ENCODE results near the gene RPH3AL. TPM values are rescaled to one million over a fixed set of nuclear protein-coding genes. Genes with fewer than 3 reads are reported as not detected.
"Not testable (repeated sequence)": the region's sequence is repeated elsewhere in the genome, so short reads cannot be mapped to it uniquely, and the experiment has no call there.

RPH3AL gene
- polyA plus RNA-seq, 4 donors, result 3.1 to 24.7 (median 18.1) TPM

DNA sequence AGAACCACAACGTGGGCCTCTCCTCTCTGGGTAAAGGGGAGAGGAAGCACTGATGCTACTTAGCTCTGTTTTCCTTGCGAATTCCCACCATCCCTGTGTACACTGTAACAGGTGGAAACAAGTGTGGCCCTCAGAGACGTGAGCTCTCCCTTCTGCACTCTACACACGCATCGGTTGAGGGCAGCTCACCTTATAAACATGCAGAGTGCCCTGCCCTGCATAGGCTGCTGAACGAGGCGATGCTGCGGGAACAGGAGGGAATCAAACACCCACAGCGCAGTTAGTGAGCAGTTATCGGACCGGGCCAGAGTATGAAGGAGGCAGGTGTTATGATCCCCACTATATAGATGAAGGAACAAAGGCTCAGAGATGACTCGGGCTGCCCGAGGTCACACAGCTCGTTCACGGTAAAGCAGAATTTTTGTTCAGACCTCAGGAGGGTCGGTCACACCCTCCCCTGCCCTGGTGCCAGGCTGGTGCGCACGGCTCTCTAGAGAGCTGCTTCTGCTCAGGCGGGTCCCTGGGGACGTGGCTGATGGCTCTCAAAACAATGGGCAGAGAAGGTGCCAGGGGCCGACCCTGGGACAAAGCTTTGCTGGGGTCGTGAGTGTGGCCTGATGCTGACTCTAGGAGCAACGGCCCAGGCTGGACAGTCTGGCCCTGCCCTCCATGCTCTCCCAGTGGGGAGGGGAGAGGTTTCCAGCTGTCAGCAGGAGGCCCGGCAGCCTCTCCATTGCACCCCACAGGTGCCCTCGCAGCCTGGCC, 68.5 kb downstream of the RPH3AL start:
- no peak for DNase-seq (ENCODE audit: low read depth in 4 of 4, low spot score in 3 of 4)

DNA sequence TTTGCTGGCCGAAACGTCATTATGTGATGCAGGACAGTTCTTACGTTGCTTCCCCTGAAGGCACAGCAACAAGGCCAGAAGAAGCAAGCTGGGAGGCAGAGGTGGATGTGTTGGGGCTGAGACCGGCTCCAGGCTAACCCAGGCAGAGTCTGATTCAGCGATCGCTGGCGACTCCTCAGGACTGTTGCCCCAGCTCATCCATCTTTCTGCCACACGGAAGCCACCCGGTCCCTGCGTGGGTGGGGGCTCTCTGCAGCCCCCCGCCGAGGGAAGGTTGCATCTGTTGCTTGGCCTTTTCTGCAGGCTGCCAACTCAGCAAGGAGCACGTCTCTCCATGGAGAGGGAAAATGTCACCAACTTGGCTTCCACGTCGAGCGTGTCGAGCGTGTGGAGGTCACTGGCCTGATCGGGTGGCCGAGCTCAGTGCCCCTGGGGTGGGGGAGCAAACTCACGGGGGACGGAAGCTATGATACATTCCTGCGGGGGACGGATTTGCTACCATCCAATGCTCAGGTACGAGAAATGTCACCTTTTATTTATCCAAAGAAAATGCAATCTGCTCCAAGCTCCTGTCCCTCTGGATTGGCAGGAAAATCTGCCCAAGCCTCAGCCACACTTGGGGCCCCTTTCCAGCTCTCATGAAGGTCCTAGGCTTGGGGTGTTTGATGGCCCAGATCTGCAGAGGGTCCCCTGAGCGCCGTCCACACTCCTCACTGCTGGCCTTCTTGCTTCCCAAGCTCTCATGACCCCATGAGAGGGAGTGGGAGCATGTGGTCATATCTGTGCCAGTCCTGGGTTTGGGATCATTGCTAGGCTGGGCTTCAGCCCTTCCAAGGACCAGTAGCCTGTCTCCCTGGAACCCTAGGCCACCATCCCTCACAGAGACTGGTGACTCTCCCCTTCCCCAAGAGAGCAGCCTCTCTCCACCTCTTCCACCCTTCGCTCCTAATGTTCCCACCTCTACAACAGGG, 69.4 kb downstream of the RPH3AL start:
- no peak for DNase-seq (ENCODE audit: low read depth in 4 of 4, low spot score in 3 of 4)

- DNase-seq (ENCODE audit: low read depth in 4 of 4, low spot score in 3 of 4), result no peak
These were observed 70.4 kb downstream of the RPH3AL start for GRCh38 chr17:282000-282911.

DNA sequence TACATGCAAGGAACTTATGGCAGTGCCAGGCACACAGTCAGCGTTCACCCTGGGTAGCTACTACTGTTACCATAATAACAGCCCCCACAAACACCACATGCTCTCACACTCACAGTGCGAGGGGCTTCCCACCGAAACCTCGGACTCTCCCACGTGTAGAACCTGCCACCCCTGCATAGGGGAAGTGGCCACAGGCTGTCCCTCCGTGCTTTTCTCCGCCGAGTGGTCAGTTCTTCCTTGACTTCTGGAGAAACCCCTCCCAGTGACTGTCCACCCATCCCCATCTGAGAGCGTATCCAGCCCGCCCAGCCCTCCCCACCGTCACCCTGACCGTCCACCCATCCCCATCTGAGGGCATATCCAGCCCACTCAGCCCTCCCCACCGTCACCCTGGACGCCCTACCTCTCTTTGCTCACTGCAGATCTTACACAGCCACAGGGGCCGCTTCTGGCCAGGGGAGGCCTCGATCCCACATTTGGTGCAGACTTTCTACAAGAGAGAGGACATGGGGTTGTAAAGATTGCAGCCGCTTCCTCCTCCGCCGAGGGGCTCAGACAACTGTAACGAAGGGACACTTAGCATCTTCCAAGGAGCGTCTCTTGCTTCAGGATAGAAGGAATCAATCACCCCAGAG, 71.1 kb downstream of the RPH3AL start:
- DNase-seq (ENCODE audit: low read depth in 4 of 4, low spot score in 3 of 4), result no peak

DNA sequence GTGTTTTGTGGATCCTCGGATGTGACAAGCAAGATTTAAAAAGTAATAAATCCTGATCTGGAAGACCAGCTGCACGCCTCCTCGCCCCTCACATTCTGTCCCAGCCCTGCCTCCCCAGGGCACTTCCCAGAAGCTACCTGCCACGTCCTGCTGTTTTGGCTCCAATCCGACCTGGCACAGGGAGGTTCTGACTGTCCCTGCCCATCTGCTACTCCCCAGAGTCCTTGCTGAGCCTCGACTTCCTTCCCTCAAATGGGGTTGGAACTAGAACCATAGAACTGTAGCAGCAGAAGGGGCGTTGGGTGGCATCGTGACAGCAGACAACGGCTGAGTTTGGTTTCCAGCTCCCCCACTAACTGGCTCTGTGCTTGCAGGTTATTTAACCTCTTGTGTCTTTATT, 71.7 kb downstream of the RPH3AL start:
- DNase-seq (ENCODE audit: low read depth in 4 of 4, low spot score in 3 of 4), result no peak

DNA sequence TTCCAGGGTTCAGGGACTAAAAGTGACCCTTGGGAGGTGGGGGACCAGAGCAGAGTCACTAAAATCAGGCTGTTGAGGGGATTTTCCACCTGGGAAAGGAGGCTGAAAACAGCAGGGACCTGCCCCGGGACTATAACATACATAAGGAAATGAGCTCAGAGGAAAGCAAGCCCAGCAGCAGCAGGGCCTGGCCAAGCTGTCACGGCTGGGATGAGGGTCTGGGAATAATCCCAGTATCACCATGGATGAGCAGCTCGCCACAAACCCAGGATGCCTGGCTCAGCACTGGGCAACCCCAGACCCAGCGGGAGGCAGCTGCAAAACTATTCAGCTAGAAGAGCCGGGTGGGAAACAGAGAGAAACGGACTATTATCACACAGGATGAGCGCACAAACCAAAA, 72.4 kb downstream of the RPH3AL start:
- no peak for DNase-seq (ENCODE audit: low read depth in 4 of 4, low spot score in 3 of 4)

GRCh38 chr17:279776-280175, 72.8 kb downstream of the RPH3AL start:
- DNase-seq (ENCODE audit: low read depth in 4 of 4, low spot score in 3 of 4), result no peak

DNA sequence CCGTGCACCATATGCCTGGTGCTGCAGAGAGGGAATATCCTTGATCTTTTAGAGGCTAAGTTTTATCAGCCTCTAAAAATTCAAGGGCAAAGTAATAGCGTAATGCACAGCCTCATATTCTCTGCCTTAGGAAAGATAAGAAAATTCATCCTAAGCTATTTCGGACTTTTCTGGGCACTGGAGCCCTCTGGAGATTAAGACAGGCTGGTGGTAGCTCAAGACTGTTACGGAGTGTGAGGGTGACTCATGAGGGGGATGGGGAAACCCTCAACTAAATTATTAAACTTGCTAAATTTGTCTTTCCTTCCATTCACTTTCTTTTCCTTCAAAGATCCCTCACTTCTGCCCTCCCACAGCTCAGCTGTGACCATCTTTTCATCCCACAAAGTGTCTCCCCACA, 73.3 kb downstream of the RPH3AL start:
- DNase-seq (ENCODE audit: low read depth in 4 of 4, low spot score in 3 of 4), result no peak

DNA sequence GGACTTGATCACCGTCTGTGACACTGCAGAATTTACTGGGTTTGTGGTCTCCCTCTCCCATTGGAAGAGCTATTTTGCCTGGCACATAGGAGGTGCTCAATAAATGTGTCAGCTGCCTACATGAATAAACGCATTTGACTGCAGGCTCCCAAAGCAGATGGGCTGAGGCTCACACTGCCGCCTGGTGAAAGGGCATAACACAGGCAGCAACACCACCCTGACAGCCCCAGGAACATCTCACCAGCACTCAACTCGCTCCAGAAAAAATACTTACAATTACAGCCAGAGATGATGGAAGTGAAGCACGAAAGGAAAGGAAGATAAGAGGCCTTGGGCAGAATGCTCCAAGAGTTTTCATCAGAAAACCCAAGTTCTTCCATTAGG, 73.9 kb downstream of the RPH3AL start:
- DNase-seq (ENCODE audit: low read depth in 4 of 4, low spot score in 3 of 4), result no peak

- no peak for DNase-seq (ENCODE audit: low read depth in 4 of 4, low spot score in 3 of 4)
These were observed 74.4 kb downstream of the RPH3AL start for GRCh38 chr17:278055-278675.

GRCh38 chr17:274902-275301, 77.7 kb downstream of the RPH3AL start:
- DNase-seq (ENCODE audit: low read depth in 4 of 4, low spot score in 3 of 4), result no peak

GRCh38 chr17:273981-274832, 78.4 kb downstream of the RPH3AL start:
- no peak for DNase-seq (ENCODE audit: low read depth in 4 of 4, low spot score in 3 of 4)

DNA sequence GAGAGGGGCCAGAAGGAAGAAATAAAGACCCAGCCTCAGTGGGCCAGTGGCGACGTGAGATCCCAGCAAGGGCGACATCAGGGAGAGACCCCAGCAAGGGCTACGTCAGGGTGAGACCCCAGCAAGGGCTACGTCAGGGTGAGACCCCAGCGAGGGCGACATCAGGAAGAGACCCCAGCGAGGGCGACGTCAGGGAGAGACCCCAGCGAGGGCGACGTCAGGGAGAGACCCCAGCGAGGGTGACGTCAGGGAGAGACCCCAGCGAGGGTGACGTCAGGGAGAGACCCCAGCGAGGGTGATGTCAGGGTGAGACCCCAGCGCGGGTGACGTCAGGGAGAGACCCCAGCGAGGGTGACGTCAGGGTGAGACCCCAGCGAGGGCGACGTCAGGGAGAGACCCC, 79.8 kb downstream of the RPH3AL start:
- DNase-seq (ENCODE audit: low read depth in 4 of 4, low spot score in 3 of 4), result not testable (repeated sequence)

DNA sequence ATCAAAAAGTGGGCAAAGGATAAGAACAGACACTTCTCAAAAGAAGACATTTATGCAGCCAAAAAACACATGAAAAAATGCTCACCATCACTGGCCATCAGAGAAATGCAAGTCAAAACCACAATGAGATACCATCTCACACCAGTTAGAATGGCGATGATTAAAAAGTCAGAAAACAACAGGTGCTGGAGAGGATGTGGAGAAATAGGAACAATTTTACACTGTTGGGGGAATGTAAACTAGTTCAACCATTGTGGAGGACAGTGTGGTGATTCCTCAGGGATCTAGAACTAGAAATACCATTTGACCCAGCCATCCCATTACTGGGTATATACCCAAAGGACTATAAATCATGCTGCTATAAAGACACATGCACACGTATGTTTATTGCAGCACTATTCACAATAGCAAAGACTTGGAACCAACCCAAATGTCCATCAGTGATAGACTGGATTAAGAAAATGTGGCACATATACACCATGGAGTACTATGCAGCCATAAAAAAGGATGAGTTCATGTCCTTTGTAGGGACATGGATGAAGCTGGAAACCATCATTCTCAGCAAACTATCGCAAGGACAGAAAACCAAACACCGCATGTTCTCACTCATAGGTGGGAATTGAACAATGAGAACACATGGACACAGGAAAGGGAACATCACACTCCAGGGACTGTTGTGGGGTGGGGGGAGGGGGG, 80.5 kb downstream of the RPH3AL start:
- not testable (repeated sequence) for DNase-seq (ENCODE audit: low read depth in 4 of 4, low spot score in 3 of 4)

- no peak for DNase-seq (ENCODE audit: low read depth in 4 of 4, low spot score in 3 of 4)
These were observed 82.7 kb downstream of the RPH3AL start for GRCh38 chr17:269616-270514.

DNA sequence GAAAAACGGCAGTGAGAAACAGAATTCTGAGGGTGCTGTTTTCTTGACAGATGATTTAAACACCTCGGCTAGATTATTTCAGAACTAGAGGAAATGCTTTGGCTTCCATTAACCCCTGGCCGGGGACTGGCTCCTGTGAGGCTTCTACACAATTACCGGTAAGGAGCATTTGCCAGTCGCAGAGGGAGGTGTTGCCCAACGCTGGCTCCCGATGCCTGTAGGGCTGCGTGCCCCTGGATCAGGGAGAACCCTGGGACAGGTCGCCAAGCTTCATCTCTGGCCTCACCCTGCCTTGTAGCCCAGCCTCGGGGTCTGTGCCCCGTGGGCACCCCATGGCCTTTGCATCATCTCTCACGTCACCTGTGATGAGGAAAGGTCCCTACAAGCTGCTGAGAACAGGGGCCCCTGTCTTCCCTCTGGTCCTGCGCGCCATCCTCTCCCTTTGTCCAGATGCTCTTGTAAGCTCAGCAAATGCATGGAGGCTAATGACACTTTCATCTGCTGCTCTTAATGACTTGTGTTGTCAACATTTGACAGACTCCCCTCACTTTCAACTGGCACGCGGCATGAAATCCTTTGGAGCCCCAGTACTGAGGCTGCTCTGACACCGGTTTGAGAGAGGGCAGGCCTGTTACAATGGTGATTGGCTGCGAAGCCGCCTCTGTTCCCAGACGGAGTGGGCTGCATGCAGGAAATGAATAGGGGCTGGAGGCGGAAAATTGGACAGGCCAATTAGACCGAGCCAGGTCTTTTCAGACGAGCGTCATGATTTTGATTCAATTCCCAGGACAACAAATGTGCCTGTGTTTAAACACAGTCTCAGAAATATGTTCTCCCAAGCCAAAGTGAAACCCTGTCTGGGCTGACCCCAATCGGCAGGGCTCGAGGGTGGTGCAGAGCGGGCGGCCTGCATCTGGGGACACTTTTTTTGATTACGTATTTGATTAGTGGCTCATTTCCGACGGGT, 85.6 kb downstream of the RPH3AL start:
- DNase-seq (ENCODE audit: low read depth in 4 of 4, low spot score in 3 of 4), result peak in 2 of 4 donors; percentile 20 to 27

Measured in left renal pelvis (tissue), 4 donors.